Measurements from ENCODE around the gene DNAH9. TPM values are rescaled to one million over a fixed set of nuclear protein-coding genes. Genes with fewer than 3 reads are reported as not detected.

Gene DNAH9
- total RNA-seq, 1 donor from 2014 or later = 2.3 TPM

DNA sequence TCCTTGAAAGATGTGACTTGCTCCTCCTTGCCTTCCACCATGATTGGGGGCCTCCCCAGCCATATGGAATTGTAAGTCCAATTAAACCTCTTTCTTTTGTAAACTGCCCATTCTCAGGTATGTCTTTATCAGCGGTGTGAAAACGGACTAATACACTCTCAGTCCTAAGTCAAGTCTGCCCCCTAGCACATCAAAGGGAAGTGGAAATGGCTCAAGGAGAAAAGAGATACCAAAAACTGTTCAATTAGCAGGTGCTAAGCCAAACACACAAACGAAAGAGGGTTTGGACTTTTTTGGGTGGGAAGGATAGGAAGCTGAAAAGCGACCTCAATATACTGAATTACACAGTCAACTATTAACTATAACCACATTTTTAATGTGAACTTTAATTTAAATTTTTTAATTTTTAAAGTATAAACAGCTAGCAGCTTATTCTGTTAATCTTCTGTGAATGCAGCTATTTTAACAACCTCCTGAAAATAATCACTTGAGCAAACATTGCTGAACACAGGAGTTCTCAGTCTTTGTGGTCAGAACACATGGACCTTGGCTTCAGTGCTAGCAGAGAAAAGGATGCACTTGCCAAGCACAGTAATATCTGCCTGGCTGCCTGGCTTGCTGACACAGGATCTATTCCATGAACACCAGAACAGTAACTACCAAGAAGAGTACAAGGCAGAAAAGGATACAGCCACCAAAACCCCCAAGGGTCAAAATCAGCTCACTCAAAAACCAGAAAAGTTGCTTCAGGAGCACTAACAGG, 388.1 kb downstream of the DNAH9 start:
- DNase-seq = no peak

- no peak for DNase-seq
Observed at GRCh38 chr17:11986942-11987329, 388.7 kb downstream of the DNAH9 start.

DNA sequence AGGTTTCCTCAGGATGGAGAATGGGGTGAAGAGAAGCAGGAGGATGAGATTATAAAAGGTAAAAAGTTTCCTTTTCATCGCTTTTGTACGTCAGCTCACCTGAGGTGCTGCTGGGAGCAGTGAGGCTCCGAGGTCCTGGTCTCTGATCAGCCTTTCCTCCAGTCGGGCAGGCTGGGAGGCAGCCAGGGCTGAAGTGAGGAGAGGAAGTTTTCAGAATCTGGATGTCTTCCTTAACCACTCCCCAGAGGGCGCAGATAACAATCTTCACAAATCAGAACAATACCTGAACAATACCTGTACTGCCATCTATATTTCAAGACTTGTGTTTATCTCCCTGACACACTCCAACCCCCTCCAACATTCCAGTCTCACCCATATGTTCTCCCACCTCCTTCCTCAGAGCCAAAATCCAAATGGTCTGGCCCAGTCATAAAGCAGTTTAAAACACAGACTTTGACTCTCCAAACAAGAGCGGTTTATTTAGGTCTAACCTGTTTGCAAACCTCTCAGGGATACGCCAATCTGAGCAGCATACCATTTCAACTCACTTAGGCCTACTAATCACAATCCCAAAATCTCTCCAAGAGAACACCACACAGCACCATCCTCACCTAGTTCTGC, 392.2 kb downstream of the DNAH9 start:
- DNase-seq = no peak

- no peak for DNase-seq
Observed at GRCh38 chr17:11991461-11991860, 393.2 kb downstream of the DNAH9 start.

DNA sequence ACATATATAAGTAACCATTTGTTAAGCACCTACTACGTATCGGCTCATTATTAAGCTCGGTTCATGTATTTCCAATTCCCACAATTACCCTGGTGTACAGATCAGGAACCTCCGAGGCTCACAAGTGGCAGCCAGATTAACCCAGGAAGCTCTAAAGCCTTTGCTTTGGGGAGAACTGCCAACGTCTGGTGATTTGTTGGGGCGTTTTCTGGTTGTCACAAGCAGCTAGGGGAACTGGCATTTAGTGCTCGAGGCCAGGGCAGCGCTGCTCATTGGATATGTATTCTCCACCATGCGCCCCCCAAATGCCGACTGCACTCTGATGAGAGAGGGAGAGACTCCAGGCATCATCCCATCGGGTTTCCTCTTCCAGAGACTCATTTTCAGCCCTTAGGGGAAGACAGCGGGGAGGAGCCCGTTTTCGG, 398.5 kb downstream of the DNAH9 start:
- DNase-seq = peak; percentile 79

GRCh38 chr17:11997147-11997971, 399.1 kb downstream of the DNAH9 start, which contains the start of gene ZNF18:
TSS of gene ZNF18 (minus strand) at chr17:11997475. CDS start at chr17:11992829, 4,646 bp downstream.
- peak; percentile 89 for DNase-seq

DNA sequence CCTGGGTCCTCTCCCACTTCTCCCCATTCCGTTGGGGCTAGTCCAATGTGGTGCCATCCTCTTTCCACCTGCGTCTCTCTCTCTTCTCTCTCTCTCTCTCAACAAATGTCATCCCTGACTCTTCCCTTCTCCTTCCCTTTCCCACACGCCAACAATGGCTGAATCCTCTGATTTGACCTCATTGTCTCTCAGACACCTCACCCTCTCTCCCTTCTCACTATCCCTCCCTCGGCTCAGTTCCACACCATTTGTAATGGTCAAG, 399.6 kb downstream of the DNAH9 start:
- no peak for DNase-seq

GRCh38 chr17:11999696-12000095, 401.4 kb downstream of the DNAH9 start:
- DNase-seq = no peak

DNA sequence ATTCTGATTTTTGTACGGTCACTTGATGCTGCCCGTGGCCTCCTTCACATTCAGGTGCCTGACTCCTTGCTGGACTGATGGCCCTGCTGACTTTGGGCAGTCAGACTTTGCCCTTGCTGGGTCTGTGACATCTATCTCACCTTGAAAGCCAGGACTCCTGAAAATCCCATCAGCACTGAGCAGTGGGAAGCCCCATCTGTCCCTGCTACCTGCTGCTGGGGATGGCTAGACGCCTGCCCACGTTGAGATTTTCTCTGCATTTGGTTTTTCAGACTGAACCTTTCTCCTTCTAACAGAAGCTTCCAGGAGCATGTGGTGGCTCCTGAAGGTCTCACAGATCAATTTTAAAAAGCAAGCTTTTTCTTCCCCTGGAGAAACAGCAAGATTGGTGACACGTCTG, 409.2 kb downstream of the DNAH9 start:
- DNase-seq = no peak
